HepG2 (cell line): Measurements from ENCODE around the gene TM4SF18. TPM values are rescaled to one million over a fixed set of nuclear protein-coding genes. Genes with fewer than 3 reads are reported as not detected.

Experiments
- ATF2 ChIP-seq: sonication (generic); formaldehyde crosslinking; IDR thresholded peaks from 2 replicates; pipeline ENCODE4 v1.4.0; 2020; ENCODE audit warnings: missing genetic modification reagents
- CBX5 ChIP-seq: sonication (generic); formaldehyde crosslinking; IDR thresholded peaks from 2 replicates; pipeline ENCODE4 v1.4.0; 2020; ENCODE audit warnings: missing genetic modification reagents, borderline replicate concordance
- CREB3 ChIP-seq: sonication (generic); formaldehyde crosslinking; IDR thresholded peaks from 2 replicates; pipeline ENCODE4 v1.5.0; 2020; ENCODE audit warnings: missing genetic modification reagents
- DMAP1 ChIP-seq: IDR thresholded peaks from 2 replicates; pipeline ENCODE4 v1.6.1; 2016
- EP300 ChIP-seq, 3 experiments: sonication (generic) in 1 of 3; formaldehyde crosslinking in 1 of 3; IDR thresholded peaks; 2 replicates each; pipeline versions ENCODE4 v1.5.1 to v1.6.1; 2011 to 2020; ENCODE audit warnings: low read depth in 2 of 3, low read length in 2 of 3, borderline replicate concordance in 1 of 3, improper control_type of control experiment in 1 of 3, mild to moderate bottlenecking in 1 of 3, missing genetic modification reagents in 1 of 3, moderate library complexity in 1 of 3
- MAX ChIP-seq: IDR thresholded peaks from 2 replicates; pipeline ENCODE4 v1.6.1; 2012; ENCODE audit warnings: inconsistent platforms
- MBD4 ChIP-seq: IDR thresholded peaks from 2 replicates; pipeline ENCODE4 v1.6.1; 2012; ENCODE audit warnings: low read length, inconsistent platforms, borderline replicate concordance
- MED13 ChIP-seq: sonication (generic); formaldehyde crosslinking; IDR thresholded peaks from 2 replicates; pipeline ENCODE4 v1.5.0; 2020; ENCODE audit warnings: missing genetic modification reagents
- NCOA1 ChIP-seq: sonication (generic); formaldehyde crosslinking; IDR thresholded peaks from 2 replicates; pipeline ENCODE4 v1.9.0; 2021; ENCODE audit warnings: missing genetic modification reagents
- SOX13 ChIP-seq, 3 experiments: fragments of 450-650 bp in 1 of 3; sonication (generic) in 1 of 3; formaldehyde crosslinking in 1 of 3; IDR thresholded peaks in 2 of 3; conservative IDR thresholded peaks in 1 of 3; 2 replicates each; pipeline versions ENCODE4 v1.5.0 to v1.6.1; 2016 to 2020; ENCODE audit warnings: antibody characterized with exemption in 1 of 3, mild to moderate bottlenecking in 1 of 3, missing compliant biosample characterization in 1 of 3, missing genetic modification reagents in 1 of 3, moderate library complexity in 1 of 3
- SSRP1 ChIP-seq: IDR thresholded peaks from 2 replicates; pipeline ENCODE4 v1.6.1; 2016; ENCODE audit warnings: control low read depth
- ZFAT ChIP-seq: sonication (generic); formaldehyde crosslinking; conservative IDR thresholded peaks from 2 replicates; pipeline ENCODE4 v1.8.1; 2023; ENCODE audit warnings: missing genetic modification reagents, inconsistent platforms
- ZHX1 ChIP-seq: sonication (generic); formaldehyde crosslinking; IDR thresholded peaks from 2 replicates; pipeline ENCODE4 v1.8.1; 2022; ENCODE audit warnings: low read depth, mild to moderate bottlenecking, missing genetic modification reagents
- ZNF121 ChIP-seq: sonication (generic); formaldehyde crosslinking; IDR thresholded peaks from 2 replicates; pipeline ENCODE4 v1.5.0; 2020; ENCODE audit warnings: mild to moderate bottlenecking, missing genetic modification reagents
- ZNF136 ChIP-seq: sonication (generic); formaldehyde crosslinking; IDR thresholded peaks from 2 replicates; pipeline ENCODE4 v1.8.1; 2022; ENCODE audit warnings: low read depth, mild to moderate bottlenecking, moderate library complexity, missing genetic modification reagents
- ZNF280B ChIP-seq: sonication (generic); formaldehyde crosslinking; IDR thresholded peaks from 2 replicates; pipeline ENCODE4 v1.5.0; 2020; ENCODE audit warnings: missing genetic modification reagents, mild to moderate bottlenecking, borderline replicate concordance
- ZNF367 ChIP-seq: sonication (generic); formaldehyde crosslinking; IDR thresholded peaks from 2 replicates; pipeline ENCODE4 v1.4.0; 2020; ENCODE audit warnings: missing genetic modification reagents, borderline replicate concordance
- ZNF878 ChIP-seq: sonication (generic); formaldehyde crosslinking; IDR thresholded peaks from 2 replicates; pipeline ENCODE4 v1.8.1; 2023; ENCODE audit warnings: mild to moderate bottlenecking, missing genetic modification reagents, moderate library complexity
- polyA plus RNA-seq, 8 experiments: library from polyadenylated mRNA; depleted of rRNA in 3 of 8; stranded (reverse) in 7 of 8; unstranded in 1 of 8; fragments of >200 nt; fragmentation: Illumina TruSeq in 4 of 8; extraction: Trizol in 4 of 8; gene quantifications; 2 replicates each; pipeline versions ENCODE4 v1.2.1 to v1.2.3, GENCODE V29; 2011 to 2016; ENCODE audit warnings: low read depth in 4 of 8, missing spikeins in 1 of 8, mixed read lengths in 1 of 8; ENCODE audit not compliant: insufficient read depth in 1 of 8
- total RNA-seq, 5 experiments: library from RNA; depleted of rRNA; stranded (reverse); fragments of >200 nt; fragmentation: Illumina TruSeq; extraction: Trizol; gene quantifications; 2 replicates each; pipeline ENCODE4 v1.2.3, GENCODE V29; 2016; ENCODE audit warnings: low read depth in 1 of 5

Gene TM4SF18
- total and polyA plus RNA-seq, 2 of the 13 experiments (the other 11 are each of a cell fraction or from before 2014, with no cell fraction given), result 0.15 TPM; not detected in 1

- TF ChIP-seq ZNF136 (CRISPR knock-in tag) (no peak), CBX5 (CRISPR knock-in tag) (0 out of 2 replicates have a peak, but pooled peaks have one; percentile 42), MAX (peak; percentile 59; the same call in 1 of the 2 replicates), NCOA1 (CRISPR knock-in tag) (no peak), ZNF280B (CRISPR knock-in tag) (no peak), ZNF878 (CRISPR knock-in tag) (0 out of 2 replicates have a peak, but pooled peaks have one; percentile 20), EP300 (IDR thresholded peaks at IDR 0.05; ENCODE audit: low read depth in 2 of 2, low read length in 2 of 2) (no peak), EP300 (CRISPR knock-in tag; IDR thresholded peaks at IDR 0.05; ENCODE audit: borderline replicate concordance) (no peak), MBD4 (no peak; the same call in 1 of the 2 replicates), SSRP1 (CRISPR knock-in tag) (0 out of 2 replicates have a peak, but pooled peaks have one; percentile 67), DMAP1 (CRISPR knock-in tag) (no peak), SOX13 (IDR thresholded peaks at IDR 0.05) (no peak), SOX13 (CRISPR knock-in tag; conservative IDR thresholded peaks at IDR 0.05 in 1 of 2, IDR thresholded peaks at IDR 0.05 in 1 of 2) (0 out of 4 replicates have a peak, but pooled peaks of 1 of the 2 experiments have one; percentile 46), MED13 (CRISPR knock-in tag) (no peak), ZNF121 (CRISPR knock-in tag) (no peak), ZNF367 (no peak), CREB3 (CRISPR knock-in tag) (no peak), ZFAT (CRISPR knock-in tag) (no peak), ATF2 (CRISPR knock-in tag) (no peak), ZHX1 (no peak)
These were observed 37.7 kb upstream of the TM4SF18 start (continued) for GRCh38 chr3:149371001-149371722.
